A549 (cell line): ENCODE data around the gene PLPPR3. TPM values are rescaled to one million over a fixed set of nuclear protein-coding genes. Genes with fewer than 3 reads are reported as not detected.

Source experiments
- ATAC-seq, 2 experiments: fragments of 200-7000 bp in 1 of 2; fragments of >200 bp in 1 of 2; cut with Nextera tagmentation in 1 of 2; cut with Tn5 transposase in 1 of 2; 3 replicates each; pipeline versions ENCODE4 v1.8.0 to v1.9.1; 2018 to 2020; ENCODE audit warnings: mild to moderate bottlenecking in 1 of 2, moderate library complexity in 1 of 2
- CTCF ChIA-PET: fragments of 300-600 bp; sonication (Branson Sonifier 250); formaldehyde crosslinking; extraction: SDS; loops from one replicate; lab custom pipeline; 2021; ENCODE audit warnings: antibody characterized with exemption, inconsistent platforms; lab: Yijun Ruan, JAX
- POLR2A ChIA-PET: fragments of 350-600 bp; formaldehyde crosslinking; extraction: SDS; loops from one replicate; lab custom pipeline; 2021; ENCODE audit warnings: antibody characterized with exemption, inconsistent platforms; lab: Yijun Ruan, JAX
- DNase-seq, 2 experiments: peaks; one replicate each; pipeline versions ENCODE4 v3.0.0 to v3.0.0-alpha.2; 2011 to 2016; ENCODE audit warnings: low read depth in 1 of 2, low spot score in 1 of 2
- FAIRE-seq: peaks from 2 replicates; lab custom pipeline; 2011; peaks lifted over from hg19 to GRCh38; lab: Jason Lieb, UNC
- H3K27ac ChIP-seq, 2 experiments: fragments of >200 bp; sonication (Bioruptor Twin); formaldehyde crosslinking; 3 replicates each; pipeline ENCODE4 v1.5.1; 2016 to 2017
- H3K4me1 ChIP-seq: fragments of >200 bp; sonication (Bioruptor Twin); formaldehyde crosslinking; 3 replicates; pipeline ENCODE4 v1.6.1; 2016
- H3K4me2 ChIP-seq: fragments of >200 bp; sonication (Bioruptor Twin); formaldehyde crosslinking; 3 replicates; pipeline ENCODE4 v1.6.1; 2016
- H3K4me3 ChIP-seq: fragments of >200 bp; sonication (Bioruptor Twin); formaldehyde crosslinking; 3 replicates; pipeline ENCODE4 v1.5.1; 2016
- H3K9me3 ChIP-seq: fragments of >200 bp; sonication (Bioruptor Twin); formaldehyde crosslinking; 3 replicates; pipeline ENCODE4 v1.6.1; 2016
- CEBPB ChIP-seq, 2 experiments: fragments of >200 bp in 1 of 2; sonication (Bioruptor Twin) in 1 of 2; formaldehyde crosslinking in 1 of 2; IDR thresholded peaks; 2 replicates each; pipeline ENCODE4 v1.6.1; 2012 to 2016
- E2F6 ChIP-seq: IDR thresholded peaks from 2 replicates; pipeline ENCODE4 v1.6.1; 2012; ENCODE audit warnings: low read depth, borderline replicate concordance
- EHF ChIP-seq: fragments of 250-450 bp; sonication (Bioruptor Pico); IDR thresholded peaks from 2 replicates; pipeline ENCODE4 v1.5.0; 2020; ENCODE audit warnings: mild to moderate bottlenecking
- ELK1 ChIP-seq: fragments of 150-350 bp; IDR thresholded peaks from 2 replicates; pipeline ENCODE4 v1.6.1; 2014; ENCODE audit warnings: low read depth, mild to moderate bottlenecking, low read length
- GATA3 ChIP-seq: IDR thresholded peaks from 2 replicates; pipeline ENCODE4 v1.6.1; 2012; ENCODE audit warnings: borderline replicate concordance
- HDAC2 ChIP-seq: fragments of 200-600 bp; sonication (generic); IDR thresholded peaks from 2 replicates; pipeline ENCODE4 v1.6.1; 2016
- HEYL ChIP-seq: fragments of 250-450 bp; sonication (Bioruptor Pico); IDR thresholded peaks from 2 replicates; pipeline ENCODE4 v1.8.0; 2021; ENCODE audit warnings: mild to moderate bottlenecking, moderate library complexity
- HMGXB4 ChIP-seq: fragments of 250-450 bp; sonication (Bioruptor Pico); IDR thresholded peaks from 2 replicates; pipeline ENCODE4 v1.5.0; 2021; ENCODE audit warnings: mild to moderate bottlenecking, moderate library complexity, borderline replicate concordance
- HOXB13 ChIP-seq: fragments of 250-450 bp; sonication (Bioruptor Pico); IDR thresholded peaks from 2 replicates; pipeline ENCODE4 v1.5.0; 2020; ENCODE audit warnings: low read depth, mild to moderate bottlenecking, moderate library complexity
- HOXB5 ChIP-seq: fragments of 250-450 bp; sonication (Bioruptor Pico); IDR thresholded peaks from 2 replicates; pipeline ENCODE4 v1.5.0; 2020; ENCODE audit warnings: mild to moderate bottlenecking, moderate library complexity
- JUNB ChIP-seq: fragments of >200 bp; sonication (Bioruptor Twin); formaldehyde crosslinking; IDR thresholded peaks from 2 replicates; pipeline ENCODE4 v1.6.1; 2016
- KDM5A ChIP-seq: fragments of 200-600 bp; sonication (generic); IDR thresholded peaks from 2 replicates; pipeline ENCODE4 v1.6.1; 2016; ENCODE audit warnings: antibody characterized with exemption, mild to moderate bottlenecking
- MAFK ChIP-seq: fragments of 450-650 bp; IDR thresholded peaks from 2 replicates; pipeline ENCODE4 v1.6.1; 2014; ENCODE audit not compliant: partially characterized antibody
- MAX ChIP-seq: IDR thresholded peaks from 2 replicates; pipeline ENCODE4 v1.6.1; 2012
- MYC ChIP-seq: IDR thresholded peaks from 2 replicates; pipeline ENCODE4 v1.6.1; 2012; ENCODE audit warnings: mild to moderate bottlenecking, inconsistent platforms, low read length, improper control_type of control experiment, borderline replicate concordance
- PHF8 ChIP-seq: fragments of 200-600 bp; sonication (generic); IDR thresholded peaks from 2 replicates; pipeline ENCODE4 v1.6.1; 2016; ENCODE audit warnings: low read depth, mild to moderate bottlenecking, antibody characterized with exemption, moderate library complexity, borderline replicate concordance
- POLR2AphosphoS2 ChIP-seq: conservative IDR thresholded peaks from 2 replicates; pipeline ENCODE4 v1.6.1; 2012; ENCODE audit warnings: low read length, improper control_type of control experiment, inconsistent platforms
- RAD21 ChIP-seq, 2 experiments: fragments of >200 bp in 1 of 2; sonication (Bioruptor Twin) in 1 of 2; formaldehyde crosslinking in 1 of 2; IDR thresholded peaks in 1 of 2; conservative IDR thresholded peaks in 1 of 2; 2 replicates in 1 of 2; 3 replicates in 1 of 2; pipeline ENCODE4 v1.6.1; 2012 to 2018; ENCODE audit warnings: inconsistent platforms in 1 of 2
- REST ChIP-seq: fragments of 200-600 bp; sonication (generic); IDR thresholded peaks from 2 replicates; pipeline ENCODE4 v1.6.1; 2016; ENCODE audit warnings: antibody characterized with exemption, mild to moderate bottlenecking, moderate library complexity
- SMC3 ChIP-seq: fragments of >200 bp; sonication (Bioruptor Twin); formaldehyde crosslinking; IDR thresholded peaks from 3 replicates; pipeline ENCODE4 v1.6.1; 2018; ENCODE audit warnings: inconsistent platforms
- TP53 ChIP-seq: fragments of 250-450 bp; sonication (Bioruptor Pico); IDR thresholded peaks from 2 replicates; pipeline ENCODE4 v1.5.0; 2021; ENCODE audit warnings: mild to moderate bottlenecking, moderate library complexity
- USF2 ChIP-seq: fragments of 450-650 bp; IDR thresholded peaks from 2 replicates; pipeline ENCODE4 v1.6.1; 2014; ENCODE audit warnings: antibody characterized with exemption
- WGBS: methylation state at CpG from one replicate; pipeline ENCODE4 v1.1.6; 2017; ENCODE audit errors: missing lambda C conversion rate; 5-methylcytosine and 5-hydroxymethylcytosine counted together
- polyA plus RNA-seq, 4 experiments: library from polyadenylated mRNA; depleted of rRNA in 3 of 4; stranded (reverse); fragments of >200 nt; fragmentation: RNase III in 1 of 4; extraction: RNeasy Plus Mini Kit Qiagen cat#74134 plus additional on column Dnase treatment in 1 of 4; gene quantifications; 2 replicates in 3 of 4; 3 replicates in 1 of 4; pipeline ENCODE4 v1.2.3, GENCODE V29; 2011 to 2017

PLPPR3 gene
- polyA plus RNA-seq, 2 of the 4 experiments (the other 2 are of a cell fraction) = 2.6 to 3.7 TPM

GRCh38 chr19:831407-832369, 9.9 kb upstream of the PLPPR3 start (continued):
- no peak for TF ChIP-seq HMGXB4
- TF ChIP-seq SMC3 = no peak
- no peak for TF ChIP-seq MYC
- TF ChIP-seq, all 56 proteins: peak for 0

GRCh38 chr19:829129-829758, 7.5 kb upstream of the PLPPR3 start:
- Histone ChIP-seq H3K9me3 (no peaks in the 10 kb centered on the region), H3K4me1 (no peaks in the 10 kb centered on the region), H3K4me2 (no peak overlapping the region), H3K27ac (no peak overlapping the region), H3K4me3 (no peak overlapping the region)
- whole genome bisulfite sequencing = 75% methylated on average over 16 of the region's 18 CpGs
- TF ChIP-seq HOXB5 (no peak), HEYL (CRISPR knock-in tag) (no peak), MAX (no peak), TP53 (no peak), RAD21 (conservative IDR thresholded peaks at IDR 0.05 in 1 of 2, IDR thresholded peaks at IDR 0.05 in 1 of 2) (no peak), EHF (CRISPR knock-in tag) (no peak), CEBPB (IDR thresholded peaks at IDR 0.05) (no peak), USF2 (no peak), POLR2AphosphoS2 (no peak), HDAC2 (no peak), HOXB13 (no peak), E2F6 (no peak), MAFK (no peak), PHF8 (no peak), ELK1 (no peak), GATA3 (no peak), KDM5A (no peak), JUNB (no peak), REST (no peak)
- CTCF ChIA-PET = no interaction called here
- DNase-seq (no peak), ATAC-seq (peak in 1 of 2 experiments; percentile 60; a peak in 1 of 6 replicates), FAIRE-seq (no peak)
- POLR2A ChIA-PET = no interaction called here
